ACHN (cell line): ENCODE measurements around the gene NEK1.
A peak's percentile ranks its signal among the peaks of the same experiment; 100 is the strongest.
"Not testable (repeated sequence)": the region's sequence is repeated elsewhere in the genome, so short reads cannot be mapped to it uniquely, and the experiment has no call there.

ENCODE experiments used
- DNase-seq: peaks from one replicate; pipeline ENCODE4 v3.0.0-alpha.2; 2015
- in situ Hi-C: cut with HindIII; loops from 2 replicates; pipeline ENCODE4 v1.10.0; 2017; ENCODE audit warnings: low sequenced_read_pairs, low pct_ligation_motif_present, low pct_unique_long_range_greater_than_20kb

Gene NEK1

GRCh38 chr4:169628579-169628978, 16.2 kb upstream of the NEK1 start:
- in situ Hi-C loops = no loop called here
- DNase-seq = no peak

GRCh38 chr4:169627307-169627706, 14.9 kb upstream of the NEK1 start:
- in situ Hi-C loops = no loop called here

GRCh38 chr4:169626331-169627282, 14.2 kb upstream of the NEK1 start:
- in situ Hi-C loops = no loop called here
- no peak for DNase-seq

More at GRCh38 chr4:169627307-169627706, 14.9 kb upstream of the NEK1 start:
- peak; percentile 83 for DNase-seq

GRCh38 chr4:169625886-169626285, 13.5 kb upstream of the NEK1 start:
- no peak for DNase-seq
- in situ Hi-C loops = no loop called here

- in situ Hi-C loops, DNase-seq: not testable (repeated sequence)
Measured at GRCh38 chr4:169624012-169624411, 11.6 kb upstream of the NEK1 start.

- DNase-seq = no peak
- in situ Hi-C loops = no loop called here
Measured at GRCh38 chr4:169622566-169622965, 10.2 kb upstream of the NEK1 start.

GRCh38 chr4:169621731-169622492, 9.5 kb upstream of the NEK1 start:
- in situ Hi-C loops = no loop called here
- peak; percentile 56 for DNase-seq

- in situ Hi-C loops = no loop called here
- DNase-seq = peak; percentile 50
Measured at GRCh38 chr4:169620880-169621248, 8.5 kb upstream of the NEK1 start.

GRCh38 chr4:169619958-169620879, 7.8 kb upstream of the NEK1 start, which contains the start of gene CLCN3:
TSS of gene CLCN3 (plus strand) at chr4:169620578. CDS start at chr4:169635929, 15,351 bp downstream.
- in situ Hi-C loops = no loop called here
- DNase-seq = peak; percentile 97

GRCh38 chr4:169619518-169619957, 7.2 kb upstream of the NEK1 start:
- DNase-seq = peak; percentile 77
- in situ Hi-C loops = no loop called here

- in situ Hi-C loops = no loop called here
- DNase-seq = no peak
Measured at GRCh38 chr4:169618986-169619385, 6.6 kb upstream of the NEK1 start.

- in situ Hi-C loops = no loop called here
Measured at GRCh38 chr4:169618286-169618685, 5.9 kb upstream of the NEK1 start.

GRCh38 chr4:169617306-169617705, 4.9 kb upstream of the NEK1 start:
- in situ Hi-C loops = no loop called here
- no peak for DNase-seq

More at GRCh38 chr4:169618286-169618685, 5.9 kb upstream of the NEK1 start:
- no peak for DNase-seq

- no peak for DNase-seq
- in situ Hi-C loops = no loop called here
Measured at GRCh38 chr4:169616846-169617245, 4.5 kb upstream of the NEK1 start.

GRCh38 chr4:169615467-169616106, 3.2 kb upstream of the NEK1 start:
- DNase-seq = peak; percentile 62
- in situ Hi-C loops = no loop called here

GRCh38 chr4:169612871-169613859, 782 bp upstream of the NEK1 start:
- peak; percentile 80 for DNase-seq
- in situ Hi-C loops = no loop called here

- in situ Hi-C loops = no loop called here
- DNase-seq = no peak
Measured at GRCh38 chr4:169611157-169611556, 1.2 kb downstream of the NEK1 start.
